DMS53 treated with DMSO at 0.1 percent for 48 hours (cell line): ENCODE results near the gene FSD1.

Source experiments
- DNase-seq: peaks from one replicate; lab custom pipeline; 2025; ENCODE audit not compliant: unreplicated experiment; lab: John Stamatoyannopoulos, UW

The FSD1 gene

GRCh38 chr19:4362101-4362828 is 57.9 kb downstream of the FSD1 start:
- no peak for DNase-seq

- no peak for DNase-seq
These were observed 58.6 kb downstream of the FSD1 start for GRCh38 chr19:4362831-4363545.

DNA sequence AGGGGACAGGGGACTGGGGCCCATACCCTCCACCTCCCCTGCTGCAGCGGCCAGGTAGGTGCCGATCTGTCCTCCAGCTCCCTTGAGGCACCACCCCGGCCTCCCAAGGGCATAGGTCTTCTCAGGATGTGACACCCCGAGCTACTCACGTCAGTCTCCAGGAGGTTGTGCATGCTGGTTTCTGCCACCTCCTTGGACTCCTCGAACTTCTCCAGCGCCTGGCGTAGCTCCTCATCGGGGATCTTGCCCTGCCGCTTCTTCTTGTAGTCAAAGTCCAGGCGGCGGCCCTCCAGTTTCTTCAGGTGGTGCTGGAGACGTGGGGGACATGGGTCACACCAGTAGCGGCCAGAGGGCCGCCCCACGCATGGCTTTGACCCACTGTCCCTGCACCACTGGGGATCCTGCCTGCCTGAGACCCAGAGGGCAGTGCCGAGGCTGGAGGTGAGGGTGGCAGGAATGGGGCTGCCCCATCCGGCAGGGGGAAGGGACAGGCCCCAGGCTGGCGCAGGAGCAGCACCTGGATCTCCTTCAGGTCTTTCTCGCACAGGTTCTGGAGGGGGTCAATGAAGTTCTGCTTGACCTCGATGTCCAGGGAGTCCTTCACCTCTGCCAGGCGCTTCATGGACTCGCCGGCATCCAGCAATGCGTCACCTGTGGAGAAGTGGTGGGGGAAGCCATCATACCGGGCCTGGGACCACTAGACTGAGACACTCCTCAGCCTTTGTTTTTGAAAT is 59.3 kb downstream of the FSD1 start:
- DNase-seq: no peak

DNA sequence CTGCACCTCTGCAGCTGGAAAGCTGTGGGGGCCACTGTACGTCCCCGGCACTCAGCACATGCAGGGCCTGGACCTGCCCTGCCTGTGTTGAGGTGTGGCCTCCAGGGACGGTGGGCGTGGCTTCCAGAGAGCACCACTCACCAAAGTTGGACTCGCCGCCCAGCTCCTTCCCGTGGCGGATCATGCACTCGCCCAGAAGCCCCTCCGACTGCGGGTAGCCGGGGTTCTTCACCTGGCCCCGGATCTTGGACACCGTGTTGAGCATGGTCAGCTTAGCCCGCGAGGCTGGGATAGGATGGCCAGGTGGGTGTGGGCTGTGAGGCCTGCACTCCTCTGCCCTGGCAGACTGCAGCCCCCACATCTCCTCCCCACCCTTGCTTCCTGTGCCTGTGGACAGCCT is 60.9 kb downstream of the FSD1 start:
- no peak for DNase-seq

GRCh38 chr19:4365791-4366665 is 61.6 kb downstream of the FSD1 start:
- DNase-seq: no peak

DNA sequence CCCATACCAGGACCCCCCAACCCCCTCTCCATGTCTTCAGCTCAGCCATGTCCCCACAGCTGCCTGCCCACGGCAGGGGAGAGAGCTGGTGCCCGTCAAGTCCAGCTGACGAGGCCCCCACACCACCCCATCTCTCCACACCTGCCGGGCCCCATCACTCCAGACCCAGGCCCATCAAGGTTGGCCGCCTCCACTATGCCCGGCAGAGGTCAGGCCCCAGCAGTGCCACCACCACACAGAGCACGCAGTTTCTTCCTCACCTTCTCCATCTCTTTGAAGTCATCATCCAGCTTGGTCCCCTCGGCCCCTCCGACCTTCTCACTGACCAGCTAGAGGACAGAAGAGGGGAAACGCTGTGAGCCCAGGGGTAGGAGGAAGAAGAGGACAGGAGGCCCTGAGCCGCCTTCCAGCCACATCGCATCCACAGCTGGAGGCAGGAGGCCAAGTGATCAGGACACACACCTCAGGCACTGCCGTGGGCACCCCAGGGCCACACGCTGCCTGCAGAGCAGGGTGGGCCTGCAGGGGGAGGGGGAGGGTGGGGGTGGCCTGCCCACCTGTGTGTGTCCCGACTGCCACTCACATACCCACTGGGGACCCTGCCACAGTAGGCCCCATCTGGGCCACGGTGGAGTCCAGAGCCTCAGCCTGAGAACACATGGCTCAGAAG is 62.4 kb downstream of the FSD1 start:
- DNase-seq: no peak

GRCh38 chr19:4367336-4367723 is 62.9 kb downstream of the FSD1 start:
- no peak for DNase-seq

DNA sequence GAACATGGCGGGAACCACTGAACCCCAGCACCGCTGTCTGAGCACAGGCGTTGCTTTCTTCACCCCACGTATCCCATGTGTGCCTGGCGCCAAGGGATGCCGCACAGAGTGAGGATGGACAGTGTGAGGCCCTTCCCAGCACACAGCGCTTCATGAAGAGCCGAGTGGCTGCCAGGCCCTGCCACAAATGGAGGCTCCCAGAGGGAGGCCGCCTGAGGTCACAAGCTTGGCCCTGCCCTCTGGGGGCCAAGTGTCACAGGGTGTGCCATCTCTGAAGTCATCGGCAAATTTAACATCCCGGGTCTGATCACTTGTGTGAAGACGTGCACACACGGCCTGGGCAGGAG is 63.4 kb downstream of the FSD1 start:
- no peak for DNase-seq

DNA sequence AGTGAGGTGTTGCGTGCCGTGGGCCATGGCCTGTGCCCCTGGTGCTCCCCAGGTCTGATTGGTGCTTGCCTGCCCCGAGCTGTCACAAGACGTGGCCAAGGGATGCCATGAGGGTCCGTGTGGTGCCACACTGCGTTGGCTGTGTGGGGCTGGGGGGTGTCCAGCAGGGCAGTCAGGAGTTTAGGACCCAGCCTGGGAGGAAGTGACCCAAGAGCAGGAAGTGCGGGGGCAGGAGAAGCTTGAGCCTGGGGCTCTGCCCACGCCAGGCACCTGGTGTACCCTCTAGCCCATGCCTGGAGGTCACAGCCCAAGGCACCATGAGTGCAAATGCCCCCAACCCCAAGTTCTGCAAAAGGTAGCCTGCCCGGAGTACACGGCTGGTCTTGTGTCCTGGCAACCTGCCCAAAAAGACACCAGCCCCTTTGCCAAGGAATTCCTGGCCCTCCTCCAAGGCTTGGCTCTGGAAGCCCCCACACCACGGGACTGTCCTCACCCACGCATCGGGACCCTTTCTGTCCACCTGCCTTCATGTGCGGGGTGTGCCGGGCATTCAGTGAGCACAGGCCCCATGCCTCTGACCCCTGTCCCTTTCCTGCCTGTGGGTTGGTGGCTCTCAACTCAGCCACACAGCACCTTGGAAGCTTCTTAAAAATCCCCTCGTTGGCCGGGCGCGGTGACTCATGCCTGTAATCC is 63.9 kb downstream of the FSD1 start:
- no peak for DNase-seq

GRCh38 chr19:4369109-4369887 is 64.9 kb downstream of the FSD1 start:
- no peak for DNase-seq

DNA sequence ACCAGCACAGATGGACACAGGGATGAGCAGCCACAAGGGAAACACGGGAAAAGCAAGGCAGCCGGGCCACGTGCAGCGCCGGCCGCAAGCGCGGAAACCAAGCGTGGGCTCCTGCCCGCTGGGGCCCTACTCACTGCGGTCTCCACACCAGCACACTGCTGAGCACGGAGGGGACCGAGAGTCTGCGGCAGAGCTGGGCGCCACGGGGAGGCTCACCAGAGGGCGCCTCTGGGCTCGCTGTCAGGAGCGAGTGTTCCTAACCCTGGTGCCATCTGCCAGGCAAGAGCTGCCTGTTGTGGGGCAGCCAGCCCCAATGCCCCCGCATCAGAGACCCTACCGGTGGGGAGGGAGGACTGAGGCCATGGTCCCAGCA is 65.5 kb downstream of the FSD1 start:
- DNase-seq: no peak

- DNase-seq: no peak
These were observed 66.1 kb downstream of the FSD1 start for GRCh38 chr19:4370418-4371041.

DNA sequence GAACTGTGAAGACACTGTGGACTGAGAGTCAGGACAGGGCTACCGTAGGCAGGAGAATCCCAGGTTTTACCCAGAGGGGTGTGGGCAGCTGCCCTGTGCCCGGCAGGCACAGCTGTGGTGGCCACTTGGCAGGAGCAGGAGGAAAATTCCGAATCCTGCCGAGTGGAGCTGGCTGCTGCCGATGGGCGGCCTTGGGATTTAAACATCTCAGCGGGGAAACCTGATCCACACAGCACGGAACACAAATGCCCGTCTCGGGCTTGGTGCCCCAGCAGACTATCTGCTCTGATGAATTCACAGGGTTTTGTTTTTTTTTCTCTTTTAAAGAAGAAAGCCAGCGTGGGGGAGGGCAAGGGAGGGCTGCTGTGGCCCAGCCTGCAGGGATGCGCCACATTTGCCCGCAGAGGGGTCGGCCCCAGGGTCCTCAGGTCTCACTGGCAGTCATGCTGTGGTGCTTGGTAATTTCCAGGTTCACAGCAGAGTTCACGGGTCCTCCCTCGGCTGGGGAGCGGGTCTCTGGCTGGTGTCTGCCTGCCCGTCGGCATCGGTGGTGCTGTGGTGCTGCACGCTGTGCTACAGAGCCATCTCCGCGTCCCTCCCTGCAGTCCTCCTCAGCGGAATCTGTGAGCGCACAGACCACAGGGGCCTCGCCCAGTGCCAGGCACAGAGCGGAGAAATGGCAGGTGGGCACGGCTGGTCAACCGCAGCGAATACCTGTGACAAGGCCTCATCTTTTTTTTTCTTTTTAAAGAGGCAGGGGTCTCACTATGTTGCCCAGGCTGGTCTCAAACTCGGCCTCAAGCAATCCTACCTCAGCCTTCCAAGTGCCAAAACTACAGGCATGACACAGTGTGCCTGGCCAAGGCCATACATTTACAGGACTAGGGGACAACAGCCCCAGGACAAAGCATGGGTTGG is 67.1 kb downstream of the FSD1 start:
- no peak for DNase-seq

DNA sequence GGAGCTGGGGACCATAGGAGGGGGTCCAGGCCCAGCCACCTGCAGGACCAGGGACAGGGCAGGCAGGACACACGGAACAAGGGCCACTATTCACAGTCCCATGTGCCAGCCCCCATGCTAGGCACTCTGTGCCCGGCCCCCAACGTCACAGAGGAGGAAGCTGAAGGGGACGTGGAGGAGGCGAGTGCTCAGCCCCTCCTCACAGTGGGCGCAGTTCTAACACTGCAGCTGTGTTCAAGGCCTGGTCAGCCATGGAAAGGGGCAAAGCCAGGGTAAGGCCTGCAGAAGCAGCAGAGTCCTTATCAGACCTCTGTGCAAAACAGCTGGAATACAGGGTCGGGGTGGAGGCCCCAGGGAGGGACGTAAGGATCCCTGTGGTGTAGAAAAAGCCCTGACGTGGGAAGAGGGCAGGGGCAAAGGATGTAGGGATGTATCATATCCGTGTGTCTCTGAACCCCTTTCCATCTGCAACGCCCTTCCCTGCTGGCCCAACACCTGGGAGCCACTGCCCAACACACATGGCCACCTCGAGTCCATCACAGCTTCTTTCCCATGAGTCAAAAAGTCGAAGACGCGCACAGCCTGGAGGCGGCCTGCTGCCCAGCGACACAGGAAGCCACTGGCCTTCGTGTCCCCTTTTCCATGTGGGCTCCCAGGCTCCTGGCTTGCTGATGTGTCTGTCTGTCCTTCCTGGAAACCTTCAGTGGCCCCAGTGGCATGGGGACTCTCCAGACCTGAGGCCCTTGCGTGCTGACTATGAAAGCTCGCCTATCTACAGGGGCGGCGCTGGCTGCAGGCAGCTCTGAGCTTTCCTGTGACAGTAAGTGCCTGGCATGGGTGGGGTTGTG is 68.0 kb downstream of the FSD1 start:
- DNase-seq: no peak

- DNase-seq: no peak
These were observed 68.6 kb downstream of the FSD1 start for GRCh38 chr19:4373013-4373367.
